ENCODE measurements around the gene TTC17. TPM values are rescaled to one million over a fixed set of nuclear protein-coding genes. Genes with fewer than 3 reads are reported as not detected.

Gene TTC17
- total and polyA plus RNA-seq, 2 donors = 40.9 to 67.4 TPM

DNA sequence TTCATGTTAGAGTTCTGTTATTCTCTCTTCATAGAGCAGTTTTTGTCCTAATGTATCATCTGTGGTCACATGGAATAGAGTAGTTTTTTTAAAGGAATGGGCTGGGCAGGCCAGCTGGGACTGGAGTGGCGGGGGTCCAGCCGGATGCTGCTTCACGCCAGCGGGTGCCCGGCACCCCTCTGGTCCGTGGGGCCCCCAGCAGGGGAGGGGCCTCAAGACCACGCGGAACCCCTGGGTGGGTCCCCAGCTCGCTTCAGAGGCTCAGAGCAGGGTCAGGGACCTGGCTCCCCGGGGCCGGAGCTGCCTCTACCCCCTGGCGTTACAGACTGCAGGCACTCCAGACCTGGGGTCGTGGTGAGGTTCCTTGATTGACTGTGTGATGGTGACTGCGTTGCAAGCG, 162.8 kb downstream of the TTC17 start:
- Histone ChIP-seq H3K27me3 (ENCODE audit: control insufficient read depth in 2 of 2, insufficient read depth in 1 of 2, low read length in 1 of 2) (no peaks in the 10 kb centered on the region), H3K36me3 (ENCODE audit: control insufficient read depth in 2 of 2, insufficient read depth in 2 of 2, low read length in 1 of 2) (no peaks in the 10 kb centered on the region), H3K27ac (ENCODE audit: low read depth in 1 of 2, low read length in 1 of 2) (no peak overlapping the region), H3K4me1 (ENCODE audit: control insufficient read depth in 2 of 2, insufficient read depth in 2 of 2, low read length in 2 of 2) (no peaks in the 10 kb centered on the region), H3K4me3 (ENCODE audit: low read length in 2 of 2) (no peak overlapping the region), H3K9me3 (ENCODE audit: control insufficient read depth in 2 of 2, insufficient read depth in 1 of 2, low read length in 1 of 2) (peaks cover 2 to 11% of the 10 kb centered on the region in 2 donors)
- 92% methylated on average over 15 of the region's 15 CpGs for WGBS
- DNase-seq (ENCODE audit: low read depth in 6 of 9, low spot score in 9 of 9) = no peak

DNA sequence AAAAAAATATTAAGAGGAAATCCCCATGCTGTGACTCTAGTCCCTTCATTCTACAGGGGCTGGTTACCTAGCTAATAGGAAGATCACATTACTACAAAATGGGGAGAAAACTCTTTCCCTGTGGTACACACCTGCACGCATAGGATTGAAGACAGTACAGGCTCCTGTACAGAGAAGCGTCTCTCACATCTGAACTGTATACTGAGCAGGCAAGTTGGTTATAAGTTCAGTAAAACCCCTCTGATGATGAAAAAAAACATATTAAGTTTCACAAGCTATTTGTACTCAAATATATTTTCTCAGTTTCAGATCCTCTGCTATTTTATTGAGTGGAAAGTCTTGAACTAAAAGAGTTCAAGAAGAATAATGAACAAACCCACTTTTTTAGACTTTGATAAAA, 164.9 kb downstream of the TTC17 start:
- no peak for DNase-seq (ENCODE audit: low read depth in 6 of 9, low spot score in 9 of 9)
- Histone ChIP-seq H3K36me3 (ENCODE audit: control insufficient read depth in 2 of 2, insufficient read depth in 2 of 2, low read length in 1 of 2) (no peaks in the 10 kb centered on the region), H3K4me3 (ENCODE audit: low read length in 2 of 2) (no peak overlapping the region), H3K27me3 (ENCODE audit: control insufficient read depth in 2 of 2, insufficient read depth in 1 of 2, low read length in 1 of 2) (no peaks in the 10 kb centered on the region), H3K4me1 (ENCODE audit: control insufficient read depth in 2 of 2, insufficient read depth in 2 of 2, low read length in 2 of 2) (no peaks in the 10 kb centered on the region), H3K9me3 (ENCODE audit: control insufficient read depth in 2 of 2, insufficient read depth in 1 of 2, low read length in 1 of 2) (peaks cover 2 to 11% of the 10 kb centered on the region in 2 donors), H3K27ac (ENCODE audit: low read depth in 1 of 2, low read length in 1 of 2) (no peak overlapping the region)
- WGBS = 90% methylated on average over 2 of the region's 2 CpGs

DNA sequence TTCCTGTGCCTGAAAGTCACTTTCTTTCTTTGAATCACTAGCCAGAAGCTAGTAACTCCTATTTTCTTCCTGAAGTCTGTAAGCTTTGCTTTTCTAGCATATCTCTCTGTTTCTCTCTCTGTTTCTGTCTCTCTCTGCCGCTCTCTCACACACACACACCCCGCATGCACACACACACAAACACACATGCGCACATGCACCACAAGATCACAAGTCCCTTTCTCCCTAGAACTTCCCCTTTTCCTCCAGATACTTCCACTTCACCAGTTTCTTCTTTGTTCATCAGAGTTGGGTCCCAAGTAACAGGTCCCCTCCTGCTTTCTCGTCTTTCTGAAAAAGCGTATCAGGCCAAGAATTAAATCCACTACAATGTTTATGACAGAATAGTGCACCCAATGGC, 173.3 kb downstream of the TTC17 start:
- no peak for DNase-seq (ENCODE audit: low read depth in 6 of 9, low spot score in 9 of 9)
- WGBS = 93% methylated on average over 5 of the region's 5 CpGs

GRCh38 chr11:43537833-43538615, 179.3 kb downstream of the TTC17 start:
- Histone ChIP-seq H3K36me3 (ENCODE audit: control insufficient read depth in 2 of 2, insufficient read depth in 2 of 2, low read length in 1 of 2) (no peaks in the 10 kb centered on the region), H3K27ac (ENCODE audit: low read depth in 1 of 2, low read length in 1 of 2) (no peak overlapping the region), H3K4me3 (ENCODE audit: low read length in 2 of 2) (no peak overlapping the region), H3K9me3 (ENCODE audit: control insufficient read depth in 2 of 2, insufficient read depth in 1 of 2, low read length in 1 of 2) (no peaks in the 10 kb centered on the region), H3K4me1 (ENCODE audit: control insufficient read depth in 2 of 2, insufficient read depth in 2 of 2, low read length in 2 of 2) (no peaks in the 10 kb centered on the region), H3K27me3 (ENCODE audit: control insufficient read depth in 2 of 2, insufficient read depth in 1 of 2, low read length in 1 of 2) (no peaks in the 10 kb centered on the region)
- no peak for DNase-seq (ENCODE audit: low read depth in 6 of 9, low spot score in 9 of 9)
- WGBS = 23% methylated on average over 14 of the region's 14 CpGs

More for the DNA sequence above, 173.3 kb downstream of the TTC17 start:
- Histone ChIP-seq H3K4me1 (ENCODE audit: control insufficient read depth in 2 of 2, insufficient read depth in 2 of 2, low read length in 2 of 2) (no peaks in the 10 kb centered on the region), H3K36me3 (ENCODE audit: control insufficient read depth in 2 of 2, insufficient read depth in 2 of 2, low read length in 1 of 2) (no peaks in the 10 kb centered on the region), H3K27ac (ENCODE audit: low read depth in 1 of 2, low read length in 1 of 2) (no peak overlapping the region), H3K27me3 (ENCODE audit: control insufficient read depth in 2 of 2, insufficient read depth in 1 of 2, low read length in 1 of 2) (no peaks in the 10 kb centered on the region), H3K9me3 (ENCODE audit: control insufficient read depth in 2 of 2, insufficient read depth in 1 of 2, low read length in 1 of 2) (no peaks in the 10 kb centered on the region), H3K4me3 (ENCODE audit: low read length in 2 of 2) (no peak overlapping the region)

- no peaks in the 10 kb centered on the region for H3K9me3 ChIP-seq (ENCODE audit: control insufficient read depth in 2 of 2, insufficient read depth in 1 of 2, low read length in 1 of 2)
- H3K4me1 ChIP-seq (ENCODE audit: control insufficient read depth in 2 of 2, insufficient read depth in 2 of 2, low read length in 2 of 2) = no peaks in the 10 kb centered on the region
- 98% methylated on average over 2 of the region's 2 CpGs for WGBS
- H3K27me3 ChIP-seq (ENCODE audit: control insufficient read depth in 2 of 2, insufficient read depth in 1 of 2, low read length in 1 of 2) = peaks cover 0 to 10% of the 10 kb centered on the region in 2 donors
- no peaks in the 10 kb centered on the region for H3K36me3 ChIP-seq (ENCODE audit: control insufficient read depth in 2 of 2, insufficient read depth in 2 of 2, low read length in 1 of 2)
- no peak overlapping the region for H3K27ac ChIP-seq (ENCODE audit: low read depth in 1 of 2, low read length in 1 of 2)
- DNase-seq (ENCODE audit: low read depth in 6 of 9, low spot score in 9 of 9) = no peak
- H3K4me3 ChIP-seq (ENCODE audit: low read length in 2 of 2) = no peak overlapping the region
Measured at GRCh38 chr11:43541993-43542392, 183.3 kb downstream of the TTC17 start.

- peaks cover under 1 to 20% of the 10 kb centered on the region in 2 donors for H3K27me3 ChIP-seq (ENCODE audit: control insufficient read depth in 2 of 2, insufficient read depth in 1 of 2, low read length in 1 of 2)
- no peaks in the 10 kb centered on the region for H3K4me1 ChIP-seq (ENCODE audit: control insufficient read depth in 2 of 2, insufficient read depth in 2 of 2, low read length in 2 of 2)
- H3K36me3 ChIP-seq (ENCODE audit: control insufficient read depth in 2 of 2, insufficient read depth in 2 of 2, low read length in 1 of 2) = no peaks in the 10 kb centered on the region
- no peak overlapping the region for H3K4me3 ChIP-seq (ENCODE audit: low read length in 2 of 2)
- peaks cover 0 to 1% of the 10 kb centered on the region in 2 donors for H3K9me3 ChIP-seq (ENCODE audit: control insufficient read depth in 2 of 2, insufficient read depth in 1 of 2, low read length in 1 of 2)
- no peak overlapping the region for H3K27ac ChIP-seq (ENCODE audit: low read depth in 1 of 2, low read length in 1 of 2)
- 92% methylated on average over 7 of the region's 7 CpGs for WGBS
- no peak for DNase-seq (ENCODE audit: low read depth in 6 of 9, low spot score in 9 of 9)
Measured at GRCh38 chr11:43542750-43543712, 184.3 kb downstream of the TTC17 start.

Other genes with a start within 250 kb of the TTC17 start
- 76.7 TPM for gene API5, start 46.9 kb upstream of the TTC17 start, total RNA-seq
- gene API5, start 46.9 kb upstream of the TTC17 start, polyA plus RNA-seq = 56.4 TPM

Data from thymus (tissue), 11 donors.